HG03457 (cell line): ENCODE measurements around the gene PLCL2.

Source experiments
- ATAC-seq: cut with Tn5 transposase; IDR thresholded peaks from one replicate; pipeline ENCODE4 v1.9.1; 2021; ENCODE audit warnings: moderate number of reproducible peaks; ENCODE audit not compliant: unreplicated experiment

The PLCL2 gene

DNA sequence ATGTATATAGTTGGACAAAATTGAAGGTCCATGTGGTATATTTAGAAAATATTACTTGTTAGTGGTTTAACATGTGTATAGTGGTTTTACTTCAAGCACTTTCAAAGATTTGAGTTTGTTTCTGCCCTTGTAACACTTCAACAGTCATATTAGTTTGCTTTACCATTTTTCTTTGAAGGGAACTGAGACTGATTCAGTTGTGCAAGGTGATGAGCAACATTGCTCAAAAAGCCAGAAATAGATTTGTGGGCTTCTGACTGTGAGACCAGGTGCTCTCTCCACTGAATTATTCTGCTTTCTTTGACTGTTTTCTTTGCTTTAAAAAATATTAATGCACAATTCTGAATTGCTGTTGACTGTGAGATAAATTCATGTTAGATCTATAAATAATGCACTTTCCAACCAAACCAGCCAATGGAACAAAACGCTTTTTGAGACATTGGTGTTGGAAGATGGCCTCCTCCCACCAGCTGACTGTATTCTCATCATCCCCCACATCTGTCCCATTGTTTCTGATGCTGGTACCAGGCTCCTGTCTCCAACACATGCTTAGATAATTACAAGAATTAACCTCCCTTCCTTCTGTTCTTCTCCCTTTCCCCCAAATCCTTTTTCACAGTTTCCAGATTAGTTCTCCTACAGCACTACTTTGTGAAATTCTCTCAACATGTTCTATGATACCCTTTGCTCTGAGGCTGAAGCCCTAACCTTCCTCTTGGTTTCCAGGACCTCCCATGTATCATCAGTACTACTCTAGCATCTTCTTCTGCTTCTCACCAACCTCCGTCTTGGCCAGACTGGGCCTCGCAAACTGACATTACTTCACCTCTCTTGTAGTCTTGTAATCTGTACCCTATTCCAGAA is 27.9 kb downstream of the PLCL2 start:
- peak; percentile 87 for ATAC-seq

DNA sequence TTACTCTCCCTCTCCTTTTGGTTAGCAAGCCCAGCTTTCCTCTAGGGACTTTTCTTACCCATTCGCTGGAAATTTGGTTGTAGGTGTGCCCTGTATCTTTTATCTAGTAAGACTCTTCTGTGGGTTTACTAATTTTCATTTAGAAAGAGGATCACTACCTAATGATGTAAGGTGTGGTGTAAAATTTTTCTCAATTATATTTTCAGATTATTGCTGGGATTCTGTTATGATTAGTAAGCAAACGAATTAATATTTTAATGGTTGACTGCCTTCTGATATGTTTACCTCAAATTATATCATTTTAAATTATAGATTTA is 28.5 kb downstream of the PLCL2 start:
- peak; percentile 9 for ATAC-seq

DNA sequence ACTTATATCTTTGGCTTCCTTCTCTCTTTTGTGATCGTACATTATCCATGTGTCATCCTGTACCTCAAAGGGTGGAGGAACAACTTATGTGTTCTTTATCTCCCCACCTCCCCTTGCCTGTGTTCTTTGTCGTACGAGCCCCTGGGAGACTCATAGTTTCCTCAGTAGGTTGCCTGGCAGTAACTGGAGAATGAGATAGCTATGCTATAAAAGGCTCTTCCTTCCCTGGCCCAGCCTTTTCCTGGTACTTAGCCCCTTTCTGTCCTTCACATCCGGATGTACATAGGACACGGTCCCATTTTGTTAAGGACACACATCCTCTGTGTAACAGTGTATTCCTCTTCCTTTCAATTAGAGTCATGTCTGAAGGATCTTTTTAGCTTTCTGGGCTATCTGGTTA is 32.1 kb downstream of the PLCL2 start:
- no peak for ATAC-seq

DNA sequence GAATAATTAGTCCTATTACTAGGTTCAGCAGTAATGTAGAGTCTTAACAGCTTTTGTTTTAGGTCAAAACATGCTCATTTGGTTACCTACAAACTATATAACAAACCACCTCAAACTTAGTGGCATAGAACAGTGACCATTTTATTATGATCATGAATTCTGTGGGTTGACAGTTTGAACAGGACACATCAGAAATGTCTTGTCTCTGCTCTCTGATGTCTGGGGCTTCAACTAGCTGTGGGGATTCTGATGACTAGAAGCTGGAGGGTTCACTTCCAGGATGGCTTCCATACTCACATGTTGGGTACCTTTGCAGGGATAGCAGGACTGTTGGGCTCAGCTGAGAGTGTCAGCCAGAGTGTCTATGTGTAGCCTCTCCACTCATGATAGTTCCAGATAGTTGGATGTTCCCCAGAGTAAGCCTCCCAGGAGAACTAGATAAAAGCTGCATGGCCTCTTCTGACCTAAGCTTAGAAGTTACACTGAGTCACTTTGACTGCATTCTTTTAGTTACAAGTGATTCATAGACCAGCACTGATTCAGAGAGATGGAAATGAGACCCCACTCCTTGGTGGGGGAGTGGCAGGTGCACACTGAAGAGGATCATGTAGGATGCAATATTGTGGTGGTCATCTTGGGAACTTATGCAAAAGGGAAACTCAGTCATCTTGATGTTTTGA is 32.6 kb downstream of the PLCL2 start:
- ATAC-seq = no peak

DNA sequence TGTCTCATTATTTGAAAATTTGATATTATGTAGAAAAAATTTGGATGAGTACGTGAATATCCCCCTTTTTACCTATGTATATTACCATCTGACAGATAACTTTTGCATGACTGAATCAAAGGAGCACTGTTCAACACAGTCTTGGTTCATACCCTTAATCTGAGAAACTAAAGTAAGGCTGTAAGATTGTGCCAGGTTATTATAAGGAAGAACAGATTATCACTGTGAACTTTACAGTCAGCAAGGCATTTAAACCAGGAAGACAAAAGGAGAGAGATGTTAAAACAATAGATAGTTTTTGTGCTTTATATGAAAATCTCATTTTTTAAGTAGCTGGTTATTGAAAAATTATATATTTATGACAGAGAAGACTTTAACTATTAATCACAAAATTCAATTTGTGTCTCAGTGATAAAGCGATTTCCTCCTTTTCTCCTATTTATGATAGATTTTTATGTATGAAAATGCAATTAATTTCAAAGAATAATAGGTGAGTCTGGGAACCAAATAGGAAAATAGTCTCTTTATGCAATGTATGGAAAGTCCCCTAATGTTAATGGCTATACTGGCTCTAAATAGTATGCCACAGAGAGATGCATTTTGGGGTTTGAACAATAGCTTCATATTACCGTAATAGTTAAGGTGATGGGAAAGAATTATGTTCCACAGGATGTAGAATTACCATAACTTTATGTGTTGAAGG is 33.4 kb downstream of the PLCL2 start:
- ATAC-seq = no peak

DNA sequence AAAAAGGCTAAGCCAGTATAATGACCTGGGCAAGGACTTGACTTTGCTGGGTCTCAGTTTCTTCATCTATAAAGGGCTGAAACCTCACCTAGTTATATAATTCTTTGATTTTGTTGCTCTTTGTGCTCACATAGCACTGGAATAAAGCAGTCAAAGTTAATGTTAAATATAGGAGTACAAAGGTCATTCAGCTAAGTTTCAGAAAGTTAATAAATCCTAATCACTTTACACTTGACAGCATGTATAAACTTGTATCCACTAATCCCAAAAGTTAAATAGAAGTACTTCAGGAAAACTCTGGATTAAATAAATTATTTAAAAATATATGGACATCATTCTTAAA is 33.9 kb downstream of the PLCL2 start:
- no peak for ATAC-seq

DNA sequence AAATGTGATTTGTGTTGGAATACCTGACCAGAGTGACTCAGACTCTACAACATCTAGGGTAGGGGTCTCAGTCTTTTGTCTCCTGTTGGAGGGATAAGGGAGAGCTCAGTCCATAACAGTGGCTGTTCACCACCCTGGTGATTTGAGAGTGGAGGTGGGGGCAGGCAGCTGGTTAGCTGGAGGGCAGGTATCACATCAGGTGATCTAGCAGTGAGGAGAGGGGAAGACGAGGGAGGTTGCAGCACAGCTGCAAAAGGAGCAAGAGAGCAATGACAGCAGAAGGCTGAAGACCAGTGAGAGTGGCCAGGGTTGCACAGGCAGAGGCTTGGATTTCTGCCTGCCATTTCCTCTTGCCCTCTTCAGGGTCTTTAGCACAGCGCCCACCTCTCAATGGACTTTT is 38.4 kb downstream of the PLCL2 start:
- ATAC-seq = no peak

DNA sequence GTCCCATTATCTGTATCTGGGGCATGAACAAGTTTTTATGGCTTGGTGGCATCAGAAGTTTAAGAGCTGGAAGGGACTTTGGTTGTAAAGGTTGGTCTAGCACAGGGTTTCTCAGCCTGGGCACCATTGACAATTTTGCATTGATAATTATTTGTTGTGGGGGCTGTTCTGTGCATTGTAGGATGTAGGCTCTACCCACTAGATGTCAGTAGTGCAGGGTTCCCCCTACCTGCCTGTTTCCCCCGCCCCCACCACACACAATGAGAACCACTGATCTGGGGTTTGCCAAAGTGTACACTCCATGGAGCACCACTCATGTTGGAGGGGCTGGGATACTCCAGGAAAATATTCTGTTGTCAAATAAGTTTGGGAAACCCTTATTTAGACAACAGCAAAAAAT is 42.7 kb downstream of the PLCL2 start:
- no peak for ATAC-seq

DNA sequence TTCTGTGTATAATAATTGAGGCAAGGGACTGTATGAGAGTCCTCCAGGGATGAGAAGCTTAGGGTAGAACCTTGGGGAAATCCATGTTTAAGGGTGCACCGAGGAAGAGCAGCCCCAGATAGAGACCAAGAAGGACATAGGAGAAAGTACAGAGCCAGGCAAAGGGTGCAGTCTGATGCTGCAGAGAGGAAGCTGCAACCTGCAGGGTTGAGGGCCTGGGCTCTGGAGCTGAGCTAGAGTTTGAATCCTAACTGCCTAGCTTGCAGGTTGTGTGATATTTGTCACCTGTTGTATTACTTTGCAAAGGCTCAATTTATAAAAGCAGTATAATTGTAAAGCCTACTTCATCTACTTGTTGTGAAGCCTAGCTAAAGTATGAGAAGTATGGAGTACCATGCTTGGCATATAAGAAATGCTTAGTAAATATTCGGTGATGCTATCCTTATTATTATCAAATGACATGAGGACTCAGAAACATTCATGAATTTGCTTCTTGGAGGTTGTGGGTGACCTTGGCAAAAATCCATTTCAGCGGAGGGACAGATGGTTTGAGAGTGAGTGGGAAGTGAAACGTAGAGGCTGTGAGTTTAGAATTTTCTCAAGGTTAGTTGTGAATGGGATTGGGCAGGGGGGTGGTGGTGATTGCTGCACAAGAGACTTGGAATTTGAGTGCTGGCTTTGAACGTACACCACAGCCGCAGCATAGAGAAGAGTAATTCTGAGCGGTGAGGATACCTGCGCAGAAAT is 43.8 kb downstream of the PLCL2 start:
- ATAC-seq = no peak

DNA sequence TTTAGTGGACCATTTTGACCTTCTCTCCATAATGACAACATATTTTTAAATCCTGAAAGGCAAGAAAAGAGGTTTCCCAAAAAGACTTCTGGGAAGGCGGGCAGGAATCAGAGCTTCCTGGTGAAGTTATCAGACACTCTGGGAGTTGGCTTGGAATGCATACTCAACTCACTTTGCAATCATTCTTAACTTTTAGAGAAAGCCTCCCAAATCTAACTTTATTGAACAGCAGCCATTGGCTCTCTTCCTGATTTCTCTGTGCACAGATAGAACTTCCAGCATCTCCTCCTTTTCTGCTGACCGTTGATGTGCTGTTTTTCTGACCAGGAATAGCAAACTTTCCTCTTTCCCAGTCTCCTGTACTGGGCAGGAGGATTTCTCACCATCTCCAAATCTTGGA is 44.6 kb downstream of the PLCL2 start:
- ATAC-seq = no peak

DNA sequence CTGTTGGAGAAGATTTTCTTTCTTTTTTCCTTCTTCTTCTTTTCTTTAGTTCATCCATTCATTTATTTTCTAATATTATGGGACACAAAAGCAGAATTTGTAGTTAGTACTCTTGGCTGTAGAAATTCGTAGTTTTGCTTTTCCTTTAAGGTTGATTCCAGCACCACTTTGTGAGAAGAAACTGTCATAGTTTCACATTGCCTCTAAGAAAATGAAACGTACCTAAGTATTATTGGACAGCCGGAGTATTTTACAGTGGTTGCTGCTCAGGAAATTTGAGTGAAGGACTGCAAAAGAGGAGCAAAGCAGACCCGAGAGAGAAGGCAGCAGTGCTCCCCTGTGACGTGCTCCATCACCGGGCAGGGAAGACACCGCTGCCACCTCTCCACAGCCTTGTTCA is 48.1 kb downstream of the PLCL2 start:
- peak; percentile 52 for ATAC-seq

DNA sequence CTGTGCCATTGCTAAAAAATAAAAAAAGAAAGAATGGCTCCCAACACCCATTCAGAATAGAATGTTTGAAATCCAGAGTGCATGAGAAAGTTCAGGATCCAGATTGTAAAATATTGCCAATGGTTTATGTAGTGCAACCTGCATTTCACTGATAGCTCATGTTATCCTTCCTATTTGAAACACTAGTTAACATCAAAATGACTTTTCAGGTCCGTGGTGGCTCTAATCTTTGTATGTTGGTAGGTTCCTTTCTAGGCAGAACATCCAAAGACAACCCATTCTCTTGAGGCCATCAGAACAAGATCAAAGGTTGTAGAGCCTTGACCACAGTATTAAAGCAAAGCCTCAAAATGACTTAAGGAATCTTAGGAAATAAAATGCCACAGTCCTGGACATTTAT is 51.0 kb downstream of the PLCL2 start:
- no peak for ATAC-seq

DNA sequence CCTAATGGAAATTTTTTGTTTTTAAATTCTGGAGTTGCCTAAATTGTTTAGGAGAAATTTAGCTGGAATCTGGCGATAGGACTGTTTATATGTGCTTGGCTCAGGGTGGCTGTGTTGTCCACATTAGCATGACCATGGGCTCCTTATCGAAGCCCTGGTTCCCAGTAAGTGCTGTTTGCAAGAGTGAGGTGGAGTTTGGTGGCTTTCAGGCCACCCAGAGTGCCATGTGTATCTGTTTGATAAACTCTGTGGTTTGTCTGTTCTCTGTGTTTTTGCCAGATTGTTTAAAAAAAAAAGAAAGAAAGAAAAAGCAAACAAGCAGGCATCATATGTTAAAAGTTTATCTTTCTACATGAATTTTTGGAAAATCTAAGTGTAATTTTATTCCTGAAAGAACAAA is 51.5 kb downstream of the PLCL2 start:
- ATAC-seq = no peak

DNA sequence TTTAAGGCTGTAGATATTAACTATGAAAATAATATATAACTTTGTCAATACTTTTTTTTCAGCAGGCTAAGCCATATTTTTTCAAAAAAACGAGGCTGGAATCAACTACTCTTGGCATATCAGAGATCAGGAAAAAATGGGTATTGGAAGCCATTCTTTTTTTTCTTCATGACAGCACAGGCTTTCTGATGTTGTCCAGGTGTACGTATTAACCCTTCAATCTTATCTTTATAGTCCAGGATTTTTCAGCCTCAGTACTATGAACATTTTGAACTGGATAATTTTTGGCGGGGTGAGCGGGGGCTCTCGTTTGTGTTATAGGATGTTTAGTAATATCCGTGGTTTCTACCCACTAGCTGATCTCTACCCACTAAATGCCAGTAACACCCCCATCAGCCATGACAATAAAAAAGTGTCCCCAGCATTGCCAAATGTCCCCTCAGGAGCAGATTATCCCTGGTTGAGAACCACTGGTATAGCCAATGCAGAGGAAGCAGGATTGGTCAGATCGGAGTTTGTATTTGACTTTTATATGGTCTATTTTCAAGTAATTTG is 52.0 kb downstream of the PLCL2 start:
- no peak for ATAC-seq

DNA sequence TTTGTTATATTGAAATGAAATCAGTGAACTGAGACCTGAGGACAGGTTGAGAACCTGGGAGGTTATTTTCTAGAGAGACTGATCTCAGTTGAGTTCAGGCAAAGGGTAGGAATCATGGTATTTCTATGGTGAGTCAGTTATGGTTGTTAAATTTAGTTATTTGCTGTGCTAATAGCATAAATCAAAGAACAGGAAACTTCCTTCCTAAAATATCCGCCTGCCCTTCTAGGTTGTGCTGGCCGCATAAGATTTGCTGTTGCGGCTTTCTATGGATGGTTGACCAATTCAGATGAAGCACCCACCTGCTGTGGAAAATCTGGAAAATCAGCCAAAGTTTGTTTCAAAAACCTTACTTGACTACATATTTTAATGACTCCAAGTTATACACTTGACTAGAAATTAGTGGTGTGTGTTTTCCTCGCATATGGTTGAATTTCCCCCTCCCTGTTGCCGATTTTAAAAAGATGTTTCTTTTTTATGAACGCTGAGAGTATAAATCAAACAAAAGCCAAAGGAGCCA is 52.6 kb downstream of the PLCL2 start:
- ATAC-seq = no peak

DNA sequence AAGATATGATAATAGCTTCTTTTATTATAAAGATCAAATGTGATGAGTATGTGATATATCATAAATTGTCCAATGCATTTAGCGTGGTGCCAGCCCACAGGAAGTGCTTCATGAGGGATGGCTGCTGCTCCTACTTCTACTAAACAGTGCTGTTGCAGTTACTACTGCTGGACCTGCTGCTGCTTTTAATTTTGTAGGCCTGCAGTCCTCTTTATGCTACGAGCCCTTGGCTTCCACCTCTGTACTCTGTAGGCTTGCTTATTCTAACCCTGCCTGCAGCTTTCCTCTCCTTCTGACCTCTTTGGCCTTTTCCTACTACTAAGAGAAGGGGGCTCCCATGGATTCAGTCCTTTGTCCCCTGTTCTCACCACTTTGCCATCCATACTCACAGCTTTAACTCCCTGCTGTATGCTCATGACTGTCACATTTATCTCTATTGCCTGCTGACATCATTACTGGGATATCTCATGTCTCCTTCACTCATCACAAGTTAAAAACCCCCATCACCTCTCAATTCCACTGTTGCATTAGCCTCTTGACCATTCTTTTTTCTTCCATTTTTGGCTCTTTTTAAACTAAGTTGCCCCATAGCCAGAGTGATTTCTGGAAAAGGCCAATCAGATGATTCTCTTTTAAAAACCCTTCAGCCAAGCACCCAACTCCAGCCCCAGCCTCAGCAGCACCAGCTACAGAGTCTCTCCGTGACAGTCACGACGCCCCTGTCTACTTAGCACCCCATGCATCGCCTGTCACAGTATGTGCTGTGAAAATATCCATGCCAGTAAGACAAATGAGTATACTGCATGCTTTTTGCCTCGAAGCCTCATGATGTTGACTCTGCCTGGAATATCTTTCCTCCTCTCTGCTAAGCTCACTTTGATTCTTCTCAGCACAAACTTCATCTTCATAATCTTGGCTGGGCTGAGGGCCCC is 56.3 kb downstream of the PLCL2 start:
- no peak for ATAC-seq

DNA sequence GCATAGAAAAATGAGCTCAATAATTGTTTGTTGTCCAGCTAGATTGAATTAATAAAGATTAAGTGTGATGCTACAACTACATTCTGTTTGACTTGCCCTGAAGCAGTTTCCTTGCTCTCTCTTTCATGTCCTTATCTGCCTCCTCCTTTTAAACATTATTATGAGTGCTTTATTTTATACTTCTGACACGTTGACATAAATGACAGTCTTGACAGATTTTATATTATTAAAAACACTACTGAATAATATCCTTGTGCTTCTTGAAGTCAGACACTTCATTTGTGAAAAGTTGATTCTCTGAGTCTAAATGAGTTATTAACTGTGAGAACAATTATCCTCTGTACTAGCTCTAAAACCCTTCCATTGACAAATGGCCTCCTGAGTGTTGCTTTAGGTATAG is 58.2 kb downstream of the PLCL2 start:
- no peak for ATAC-seq

DNA sequence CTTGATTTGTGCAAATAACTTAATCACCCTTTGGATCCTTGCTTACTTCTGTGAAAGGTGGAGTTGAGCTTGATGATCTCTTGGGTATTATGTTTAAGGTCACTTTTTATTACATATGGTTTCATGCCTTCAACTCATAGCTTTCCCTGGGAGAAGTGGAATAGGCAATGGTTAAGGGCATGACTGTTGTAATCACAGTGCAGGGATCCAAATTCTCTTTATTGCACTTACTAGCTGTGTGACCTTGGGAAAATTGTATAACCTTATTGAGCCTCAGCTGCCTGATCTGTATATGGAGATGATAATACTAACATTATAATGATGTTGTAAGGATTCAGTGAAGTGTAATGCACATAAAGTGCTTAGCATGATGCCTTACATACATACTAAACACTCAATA is 59.1 kb downstream of the PLCL2 start:
- no peak for ATAC-seq

DNA sequence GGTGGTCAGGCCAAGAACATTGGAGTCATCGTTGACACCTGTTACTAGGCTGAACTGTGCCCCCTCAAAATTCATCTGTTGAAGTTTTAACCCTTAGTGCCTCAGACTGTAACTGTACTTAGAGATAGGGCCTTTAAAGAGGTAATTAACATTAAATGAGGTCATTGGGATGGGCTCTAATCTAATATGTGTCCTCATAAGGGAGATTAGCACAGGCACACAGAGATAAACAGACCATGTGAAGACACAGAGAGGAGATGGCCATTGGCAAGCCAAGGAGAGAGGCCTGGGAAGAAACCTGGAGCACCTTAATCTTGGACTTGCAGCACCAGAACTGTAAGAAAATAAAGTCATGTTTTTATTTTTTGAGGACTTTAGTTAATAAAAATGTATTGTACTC is 59.6 kb downstream of the PLCL2 start:
- ATAC-seq = no peak

DNA sequence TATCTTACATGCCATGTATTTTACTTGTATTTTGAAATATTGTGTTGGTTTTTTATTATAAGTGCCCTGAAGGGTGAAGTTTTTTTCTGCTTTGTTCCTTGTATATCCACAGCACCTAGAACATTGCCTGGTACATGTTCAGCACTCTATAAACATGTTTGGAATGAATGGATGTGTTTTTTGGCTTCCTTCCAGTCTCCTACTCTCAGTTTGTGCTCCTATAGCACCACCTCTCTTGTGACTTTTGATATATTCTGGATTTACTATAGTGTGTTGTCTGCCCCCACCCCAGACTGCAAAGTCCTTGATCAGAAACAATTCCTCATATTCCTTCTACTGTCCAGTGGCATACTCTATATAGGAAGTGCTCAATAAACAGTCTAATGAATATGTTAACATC is 60.6 kb downstream of the PLCL2 start:
- ATAC-seq = no peak
